GM23338 (cell line): ENCODE measurements around the gene TTC22. TPM values are rescaled to one million over a fixed set of nuclear protein-coding genes. Genes with fewer than 3 reads are reported as not detected.

Experiments
- ATAC-seq: fragments of 200-7000 bp; cut with Tn5 transposase; 3 replicates; pipeline ENCODE4 v1.9.1; 2020
- DNase-seq: peaks from one replicate; pipeline ENCODE4 v3.0.0-alpha.2; 2015; ENCODE audit warnings: low spot score
- H2AFZ ChIP-seq: fragments of 200-600 bp; sonication (generic); 2 replicates; pipeline ENCODE4 v1.8.0; 2016; ENCODE audit warnings: antibody characterized with exemption, mild to moderate bottlenecking, moderate library complexity
- H3F3A ChIP-seq: fragments of 200-600 bp; sonication (generic); replicated peaks from 2 replicates; pipeline ENCODE4 v1.8.0; 2017; ENCODE audit warnings: antibody characterized with exemption, mixed run types, low read depth
- H3K27ac ChIP-seq: fragments of 200-600 bp; sonication (generic); 2 replicates; pipeline ENCODE4 v1.6.1; 2016; ENCODE audit warnings: low read depth
- H3K27me3 ChIP-seq: fragments of 200-600 bp; sonication (generic); 2 replicates; pipeline ENCODE4 v1.8.0; 2016; ENCODE audit warnings: mild to moderate bottlenecking, mixed run types, moderate library complexity; ENCODE audit not compliant: insufficient read depth
- H3K36me3 ChIP-seq: fragments of 200-600 bp; sonication (generic); 2 replicates; pipeline ENCODE4 v1.8.0; 2016; ENCODE audit warnings: mild to moderate bottlenecking; ENCODE audit not compliant: insufficient read depth
- H3K4me1 ChIP-seq: fragments of 200-600 bp; sonication (generic); 2 replicates; pipeline ENCODE4 v1.8.0; 2016; ENCODE audit warnings: mild to moderate bottlenecking, moderate library complexity; ENCODE audit not compliant: insufficient read depth
- H3K4me2 ChIP-seq: fragments of 200-600 bp; sonication (generic); 2 replicates; pipeline ENCODE4 v1.7.1; 2017; ENCODE audit warnings: mixed run types
- H3K4me3 ChIP-seq: fragments of 200-600 bp; sonication (generic); 2 replicates; pipeline ENCODE4 v1.6.1; 2016; ENCODE audit warnings: mixed run types
- H3K79me2 ChIP-seq: fragments of 200-600 bp; sonication (generic); replicated peaks from 2 replicates; pipeline ENCODE4 v1.8.0; 2017; ENCODE audit warnings: mild to moderate bottlenecking; ENCODE audit not compliant: insufficient read depth
- H3K9me2 ChIP-seq: fragments of 200-600 bp; sonication (generic); 2 replicates; pipeline ENCODE4 v1.8.0; 2017; ENCODE audit not compliant: insufficient read depth
- H4K20me1 ChIP-seq: fragments of 200-600 bp; sonication (generic); replicated peaks from 2 replicates; pipeline ENCODE4 v1.8.0; 2017; ENCODE audit warnings: mild to moderate bottlenecking; ENCODE audit not compliant: insufficient read depth
- H3K27ac Mint-ChIP-seq: 2 replicates; pipeline ENCODE4 v1.8.0; 2020; ENCODE audit warnings: inconsistent platforms, mild to moderate bottlenecking, moderate library complexity, mixed read lengths
- H3K27me3 Mint-ChIP-seq: 3 replicates; pipeline ENCODE4 v1.8.0; 2022; ENCODE audit warnings: low read depth, mild to moderate bottlenecking, moderate library complexity, mixed read lengths, inconsistent platforms; ENCODE audit not compliant: insufficient read depth, poor library complexity
- H3K36me3 Mint-ChIP-seq: 3 replicates; pipeline ENCODE4 v1.8.0; 2021; ENCODE audit warnings: low read depth, mild to moderate bottlenecking, inconsistent platforms, moderate library complexity, mixed read lengths
- H3K4me1 Mint-ChIP-seq: 3 replicates; pipeline ENCODE4 v1.8.0; 2020; ENCODE audit warnings: mild to moderate bottlenecking, inconsistent platforms, mixed read lengths
- H3K4me3 Mint-ChIP-seq: 3 replicates; pipeline ENCODE4 v1.8.0; 2021; ENCODE audit warnings: moderate library complexity, mild to moderate bottlenecking, inconsistent platforms, mixed read lengths
- H3K9me3 Mint-ChIP-seq: 3 replicates; pipeline ENCODE4 v1.8.0; 2020; ENCODE audit warnings: moderate library complexity, mild to moderate bottlenecking, inconsistent platforms, mixed read lengths
- CREB1 ChIP-seq: fragments of 250-450 bp; sonication (Bioruptor Pico); IDR thresholded peaks from 2 replicates; pipeline ENCODE4 v1.5.0; 2020; ENCODE audit warnings: low read depth, mild to moderate bottlenecking, moderate library complexity
- CTCF ChIP-seq, 2 experiments: fragments of 200-600 bp in 1 of 2; sonication (generic) in 1 of 2; conservative IDR thresholded peaks; 2 replicates each; pipeline versions ENCODE4 v1.5.1 to v1.6.1; 2016 to 2017; ENCODE audit warnings: antibody characterized with exemption in 2 of 2, low read depth in 2 of 2, mild to moderate bottlenecking in 2 of 2, moderate library complexity in 1 of 2
- ETS1 ChIP-seq: IDR thresholded peaks from 2 replicates; pipeline ENCODE4 v1.6.1; 2016; ENCODE audit warnings: antibody characterized with exemption
- EZH2 ChIP-seq: fragments of 200-600 bp; sonication (generic); IDR thresholded peaks from one replicate; pipeline ENCODE4 v1.8.0; 2017; ENCODE audit warnings: antibody characterized with exemption, mild to moderate bottlenecking, low read depth; ENCODE audit not compliant: unreplicated experiment
- EZH2phosphoT487 ChIP-seq: fragments of 200-600 bp; sonication (generic); IDR thresholded peaks from one replicate; pipeline ENCODE4 v1.8.1; 2018; ENCODE audit warnings: antibody characterized with exemption; ENCODE audit not compliant: unreplicated experiment
- JUNB ChIP-seq: IDR thresholded peaks from one replicate; pipeline ENCODE4 v1.6.1; 2016; ENCODE audit warnings: antibody characterized with exemption; ENCODE audit not compliant: unreplicated experiment
- NANOG ChIP-seq: IDR thresholded peaks from 2 replicates; pipeline ENCODE4 v1.6.1; 2016; ENCODE audit warnings: antibody characterized with exemption, borderline replicate concordance
- POLR2AphosphoS5 ChIP-seq: IDR thresholded peaks from 2 replicates; pipeline ENCODE4 v1.6.1; 2016; ENCODE audit warnings: antibody characterized with exemption, low read depth
- STAT1 ChIP-seq: IDR thresholded peaks from one replicate; pipeline ENCODE4 v1.6.1; 2016; ENCODE audit warnings: antibody characterized with exemption; ENCODE audit not compliant: unreplicated experiment
- ZNF114 ChIP-seq: fragments of 250-450 bp; sonication (Bioruptor Pico); IDR thresholded peaks from 2 replicates; pipeline ENCODE4 v1.5.0; 2020; ENCODE audit warnings: mild to moderate bottlenecking, moderate library complexity
- ZNF331 ChIP-seq: fragments of 250-450 bp; sonication (Bioruptor Pico); IDR thresholded peaks from 2 replicates; pipeline ENCODE4 v1.5.0; 2020; ENCODE audit warnings: low read depth, mild to moderate bottlenecking, moderate library complexity
- ZNF462 ChIP-seq: fragments of 250-450 bp; sonication (Bioruptor Pico); IDR thresholded peaks from 2 replicates; pipeline ENCODE4 v1.5.0; 2020; ENCODE audit warnings: mild to moderate bottlenecking, moderate library complexity
- polyA plus RNA-seq: library from polyadenylated mRNA; unstranded; fragments of >200 nt; fragmentation: Nextera tagmentation; extraction: Ambion mirVana; gene quantifications from 2 replicates; pipeline ENCODE4 v1.2.1, GENCODE V29; 2016
- total RNA-seq: library from RNA; depleted of rRNA; stranded (reverse); fragments of >200 nt; shearing (Covaris generic); gene quantifications from 2 replicates; pipeline ENCODE4 v1.2.3, GENCODE V29; 2014
- TF ChIP-seq, protein P1 (sequence below): IDR thresholded peaks from one replicate; pipeline ENCODE4 v1.6.1; 2018; ENCODE audit warnings: antibody characterized with exemption; ENCODE audit not compliant: unreplicated experiment

The TTC22 gene
- total and polyA plus RNA-seq, 2 experiments from 2014 or later: 1.2 to 2.5 TPM

- Mint-ChIP-seq H3K9me3 (no peaks in the 10 kb centered on the region), H3K27me3 (peaks cover 11% of the 10 kb centered on the region), H3K4me1 (peaks cover 4% of the 10 kb centered on the region; the same call in 1 of the 3 replicates), H3K27ac (no peak overlapping the region; the same call in 1 of the 2 replicates), H3K4me3 (no peak overlapping the region), H3K36me3 (no peaks in the 10 kb centered on the region)
- Histone ChIP-seq H3K4me1 (no peaks in the 10 kb centered on the region), H3K79me2 (no peaks in the 10 kb centered on the region), H2AFZ (no peak overlapping the region), H3K4me3 (no peak overlapping the region), H4K20me1 (no peaks in the 10 kb centered on the region), H3F3A (no peaks in the 10 kb centered on the region), H3K9me2 (no peaks in the 10 kb centered on the region), H3K4me2 (no peak overlapping the region), H3K27ac (no peak overlapping the region), H3K36me3 (no peaks in the 10 kb centered on the region), H3K27me3 (no peaks in the 10 kb centered on the region)
- TF ChIP-seq EZH2 (no peak), CREB1 (CRISPR knock-in tag) (no peak), EZH2phosphoT487 (no peak), POLR2AphosphoS5 (no peak), ZNF331 (CRISPR knock-in tag) (no peak), ZNF114 (no peak), STAT1 (no peak), NANOG (no peak), JUNB (no peak), ZNF462 (CRISPR knock-in tag) (no peak), CTCF (conservative IDR thresholded peaks at IDR 0.05; ENCODE audit: low read depth in 2 of 2) (no peak), ETS1 (no peak)
- TF ChIP-seq, protein P1, sequence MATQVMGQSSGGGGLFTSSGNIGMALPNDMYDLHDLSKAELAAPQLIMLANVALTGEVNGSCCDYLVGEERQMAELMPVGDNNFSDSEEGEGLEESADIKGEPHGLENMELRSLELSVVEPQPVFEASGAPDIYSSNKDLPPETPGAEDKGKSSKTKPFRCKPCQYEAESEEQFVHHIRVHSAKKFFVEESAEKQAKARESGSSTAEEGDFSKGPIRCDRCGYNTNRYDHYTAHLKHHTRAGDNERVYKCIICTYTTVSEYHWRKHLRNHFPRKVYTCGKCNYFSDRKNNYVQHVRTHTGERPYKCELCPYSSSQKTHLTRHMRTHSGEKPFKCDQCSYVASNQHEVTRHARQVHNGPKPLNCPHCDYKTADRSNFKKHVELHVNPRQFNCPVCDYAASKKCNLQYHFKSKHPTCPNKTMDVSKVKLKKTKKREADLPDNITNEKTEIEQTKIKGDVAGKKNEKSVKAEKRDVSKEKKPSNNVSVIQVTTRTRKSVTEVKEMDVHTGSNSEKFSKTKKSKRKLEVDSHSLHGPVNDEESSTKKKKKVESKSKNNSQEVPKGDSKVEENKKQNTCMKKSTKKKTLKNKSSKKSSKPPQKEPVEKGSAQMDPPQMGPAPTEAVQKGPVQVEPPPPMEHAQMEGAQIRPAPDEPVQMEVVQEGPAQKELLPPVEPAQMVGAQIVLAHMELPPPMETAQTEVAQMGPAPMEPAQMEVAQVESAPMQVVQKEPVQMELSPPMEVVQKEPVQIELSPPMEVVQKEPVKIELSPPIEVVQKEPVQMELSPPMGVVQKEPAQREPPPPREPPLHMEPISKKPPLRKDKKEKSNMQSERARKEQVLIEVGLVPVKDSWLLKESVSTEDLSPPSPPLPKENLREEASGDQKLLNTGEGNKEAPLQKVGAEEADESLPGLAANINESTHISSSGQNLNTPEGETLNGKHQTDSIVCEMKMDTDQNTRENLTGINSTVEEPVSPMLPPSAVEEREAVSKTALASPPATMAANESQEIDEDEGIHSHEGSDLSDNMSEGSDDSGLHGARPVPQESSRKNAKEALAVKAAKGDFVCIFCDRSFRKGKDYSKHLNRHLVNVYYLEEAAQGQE: no peak
- no peak for ATAC-seq
- DNase-seq: no peak
Observed at GRCh38 chr1:54836594-54836993, 35.5 kb upstream of the TTC22 start.
